Loucy (cell line): Measurements from ENCODE around the gene KHK.

ENCODE experiments used
- H2AFZ ChIP-seq: fragments of 200-600 bp; sonication (generic); 2 replicates; pipeline ENCODE4 v1.6.0; 2016; ENCODE audit warnings: antibody characterized with exemption, mild to moderate bottlenecking, low read length, moderate library complexity
- H3F3A ChIP-seq: fragments of 200-600 bp; 2 replicates; pipeline ENCODE4 v1.6.0; 2016; ENCODE audit warnings: antibody characterized with exemption, low read depth, mild to moderate bottlenecking
- H3K27me3 ChIP-seq: fragments of 200-600 bp; sonication (generic); 2 replicates; pipeline ENCODE4 v1.6.1; 2014; ENCODE audit warnings: low read length, mild to moderate bottlenecking; ENCODE audit not compliant: insufficient read depth, poor library complexity, severe bottlenecking
- H3K36me3 ChIP-seq: fragments of 200-600 bp; sonication (generic); 2 replicates; pipeline ENCODE4 v1.6.1; 2016; ENCODE audit warnings: low read length; ENCODE audit not compliant: insufficient read depth
- H3K4me1 ChIP-seq: fragments of 200-600 bp; sonication (generic); 2 replicates; pipeline ENCODE4 v1.5.1; 2014; ENCODE audit warnings: low read length, mild to moderate bottlenecking; ENCODE audit not compliant: insufficient read depth, poor library complexity, severe bottlenecking
- H3K4me2 ChIP-seq: fragments of 200-600 bp; sonication (generic); 2 replicates; pipeline ENCODE4 v1.6.0; 2014; ENCODE audit warnings: antibody characterized with exemption, low read length, low read depth, mild to moderate bottlenecking; ENCODE audit not compliant: poor library complexity, severe bottlenecking
- H3K4me3 ChIP-seq: fragments of 200-600 bp; sonication (generic); 2 replicates; pipeline ENCODE4 v1.5.1; 2014; ENCODE audit warnings: low read length, mild to moderate bottlenecking, mixed read lengths; ENCODE audit not compliant: poor library complexity, severe bottlenecking
- H3K79me2 ChIP-seq: fragments of 200-600 bp; sonication (generic); 2 replicates; pipeline ENCODE4 v1.6.1; 2014; ENCODE audit warnings: low read length; ENCODE audit not compliant: insufficient read depth
- H3K9ac ChIP-seq: fragments of 200-600 bp; sonication (generic); 2 replicates; pipeline ENCODE4 v1.6.0; 2014; ENCODE audit warnings: mild to moderate bottlenecking, low read depth, low read length, moderate library complexity; ENCODE audit not compliant: poor library complexity, severe bottlenecking
- H3K9me2 ChIP-seq: fragments of 200-600 bp; sonication (generic); replicated peaks from 2 replicates; pipeline ENCODE4 v1.6.1; 2016; ENCODE audit warnings: low read depth, low read length, mixed read lengths
- H3K9me3 ChIP-seq: fragments of 200-600 bp; sonication (generic); 2 replicates; pipeline ENCODE4 v1.6.1; 2014; ENCODE audit warnings: mild to moderate bottlenecking, antibody characterized with exemption, low read length, low read depth; ENCODE audit not compliant: insufficient read depth
- H4K20me1 ChIP-seq: fragments of 200-600 bp; sonication (generic); 2 replicates; pipeline ENCODE4 v1.6.0; 2014; ENCODE audit warnings: antibody characterized with exemption, low read length, mild to moderate bottlenecking; ENCODE audit not compliant: insufficient read depth, poor library complexity, severe bottlenecking
- EZH2phosphoT487 ChIP-seq: fragments of 200-600 bp; IDR thresholded peaks from 2 replicates; pipeline ENCODE4 v1.6.1; 2018; ENCODE audit warnings: antibody characterized with exemption, mild to moderate bottlenecking, moderate library complexity, borderline replicate concordance
- TF ChIP-seq, protein P1 (sequence below): fragments of 200-600 bp; sonication (generic); conservative IDR thresholded peaks from 2 replicates; pipeline ENCODE4 v1.5.1; 2014; ENCODE audit warnings: mild to moderate bottlenecking, antibody characterized with exemption, low read length

The KHK gene

GRCh38 chr2:27133195-27133875 is 46.8 kb downstream of the KHK start:
- peaks cover 10% of the 10 kb centered on the region for H4K20me1 ChIP-seq
- peaks cover 10% of the 10 kb centered on the region; the same call in 1 of the 2 replicates for H3K36me3 ChIP-seq
- no peaks in the 10 kb centered on the region for H3K9me3 ChIP-seq
- peak overlapping the region; percentile 90 for H3K9ac ChIP-seq
- H3K27me3 ChIP-seq: no peaks in the 10 kb centered on the region
- H3K4me3 ChIP-seq: peak overlapping the region; percentile 88
- H2AFZ ChIP-seq: no peak overlapping the region
- peaks cover 30% of the 10 kb centered on the region for H3K79me2 ChIP-seq
- peaks cover 22% of the 10 kb centered on the region for H3K4me1 ChIP-seq
- no peak for TF ChIP-seq EZH2phosphoT487
- TF ChIP-seq, protein P1, sequence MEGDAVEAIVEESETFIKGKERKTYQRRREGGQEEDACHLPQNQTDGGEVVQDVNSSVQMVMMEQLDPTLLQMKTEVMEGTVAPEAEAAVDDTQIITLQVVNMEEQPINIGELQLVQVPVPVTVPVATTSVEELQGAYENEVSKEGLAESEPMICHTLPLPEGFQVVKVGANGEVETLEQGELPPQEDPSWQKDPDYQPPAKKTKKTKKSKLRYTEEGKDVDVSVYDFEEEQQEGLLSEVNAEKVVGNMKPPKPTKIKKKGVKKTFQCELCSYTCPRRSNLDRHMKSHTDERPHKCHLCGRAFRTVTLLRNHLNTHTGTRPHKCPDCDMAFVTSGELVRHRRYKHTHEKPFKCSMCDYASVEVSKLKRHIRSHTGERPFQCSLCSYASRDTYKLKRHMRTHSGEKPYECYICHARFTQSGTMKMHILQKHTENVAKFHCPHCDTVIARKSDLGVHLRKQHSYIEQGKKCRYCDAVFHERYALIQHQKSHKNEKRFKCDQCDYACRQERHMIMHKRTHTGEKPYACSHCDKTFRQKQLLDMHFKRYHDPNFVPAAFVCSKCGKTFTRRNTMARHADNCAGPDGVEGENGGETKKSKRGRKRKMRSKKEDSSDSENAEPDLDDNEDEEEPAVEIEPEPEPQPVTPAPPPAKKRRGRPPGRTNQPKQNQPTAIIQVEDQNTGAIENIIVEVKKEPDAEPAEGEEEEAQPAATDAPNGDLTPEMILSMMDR: no peak
- no peaks in the 10 kb centered on the region for H3F3A ChIP-seq
- H3K9me2 ChIP-seq: no peaks in the 10 kb centered on the region
- H3K4me2 ChIP-seq: peak overlapping the region; percentile 75

DNA sequence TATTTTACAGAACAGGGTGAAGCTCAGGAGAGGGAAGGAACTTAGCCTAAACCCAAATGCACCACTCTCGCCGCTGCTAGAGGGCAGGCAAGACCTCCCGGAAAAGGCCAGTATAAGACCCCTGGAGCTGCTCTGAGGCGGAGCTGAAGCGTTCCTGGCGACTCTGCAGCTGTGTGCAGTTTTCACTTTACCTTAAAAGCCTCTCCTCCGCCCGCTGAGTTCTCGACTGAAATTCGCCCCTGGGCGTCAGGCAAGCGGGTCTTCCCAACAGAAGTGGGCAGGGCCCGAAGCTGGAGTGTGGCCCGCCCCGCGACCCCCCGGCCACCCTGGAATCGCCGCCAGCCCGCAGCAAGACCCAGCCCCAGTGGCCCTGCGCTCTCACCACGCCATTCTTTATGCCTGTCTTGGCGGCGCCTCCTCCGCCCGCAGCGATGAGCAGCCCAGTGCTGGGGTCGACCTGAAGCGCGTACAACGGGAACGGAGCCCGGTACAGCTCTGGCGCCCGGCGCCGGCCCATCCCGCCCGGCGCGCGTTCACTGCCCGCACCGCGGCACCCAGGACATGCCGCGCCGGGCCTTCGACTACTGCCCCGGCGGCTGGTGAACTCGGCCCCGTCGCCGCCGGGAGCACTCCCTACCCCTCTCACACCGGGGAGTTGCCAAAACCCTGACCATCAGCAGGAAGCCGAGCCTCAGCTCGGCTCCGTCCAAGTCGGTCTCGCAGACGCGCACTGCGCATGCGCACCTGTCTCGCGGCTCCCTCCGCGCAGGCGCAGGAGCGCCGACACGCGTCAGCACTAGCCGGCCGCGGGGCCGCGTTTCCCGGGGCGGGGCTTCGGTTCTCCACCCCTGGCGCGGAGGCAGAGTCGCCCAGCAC is 47.6 kb downstream of the KHK start, which contains the start of gene PREB:
Gene PREB, minus strand, starts transcription at position 732 of the 876 bp plus-strand sequence. Its CDS starts 215 bp downstream, at position 517.
- peaks cover 10% of the 10 kb centered on the region for H4K20me1 ChIP-seq
- peak within 1 kb of the TSS; percentile 98 for H2AFZ ChIP-seq
- peak within 1 kb of the TSS; percentile 88 for H3K4me3 ChIP-seq
- H3K9me3 ChIP-seq: no peaks in the 10 kb centered on the region
- peaks cover 22% of the 10 kb centered on the region for H3K4me1 ChIP-seq
- TF ChIP-seq, protein P1: peak; percentile 47
- TF ChIP-seq EZH2phosphoT487: no peak
- peaks cover 30% of the 10 kb centered on the region for H3K79me2 ChIP-seq
- peaks cover 4% of the 10 kb centered on the region for H3K27me3 ChIP-seq
- H3K36me3 ChIP-seq: peaks cover 10% of the 10 kb centered on the region; the same call in 1 of the 2 replicates
- peak within 1 kb of the TSS; percentile 90 for H3K9ac ChIP-seq
- no peaks in the 10 kb centered on the region for H3F3A ChIP-seq
- peak within 1 kb of the TSS; percentile 75 for H3K4me2 ChIP-seq
- H3K9me2 ChIP-seq: no peaks in the 10 kb centered on the region

DNA sequence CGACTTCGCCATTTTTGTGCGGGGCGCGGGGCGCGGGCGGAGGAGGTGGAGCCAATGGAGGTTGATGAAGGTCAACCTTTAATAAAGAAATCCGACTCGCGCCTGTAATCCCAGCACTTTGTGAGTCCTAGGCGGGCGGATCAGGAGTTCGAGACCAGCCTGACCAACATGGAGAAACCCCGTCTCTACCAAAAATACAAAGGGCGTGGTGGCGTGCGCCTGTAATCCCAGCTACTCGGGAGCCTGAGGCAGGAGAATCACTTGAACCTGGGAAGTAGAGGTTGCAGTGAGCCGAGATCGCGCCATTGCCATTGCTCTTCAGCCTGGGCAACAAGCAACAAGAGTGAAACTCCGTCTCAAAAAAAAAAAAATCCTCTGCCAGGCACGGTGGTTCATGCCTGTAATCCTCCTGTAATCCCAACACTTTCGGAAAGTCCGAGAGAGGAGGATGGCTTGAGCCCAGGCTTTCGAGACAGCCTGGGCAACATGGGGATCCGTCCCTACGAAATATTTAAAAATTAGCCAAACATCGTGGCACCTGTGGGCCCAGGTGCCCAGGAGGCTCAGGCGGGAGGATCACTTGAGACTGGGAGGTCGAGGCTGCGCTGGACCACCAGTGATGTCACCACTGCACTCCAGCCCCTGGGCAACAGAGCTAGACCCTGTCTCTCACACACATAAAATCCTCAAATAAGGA is 48.4 kb downstream of the KHK start:
- Histone ChIP-seq H3K4me3 (peak overlapping the region; percentile 88), H2AFZ (peak overlapping the region; percentile 98), H3K36me3 (peaks cover 10% of the 10 kb centered on the region; the same call in 1 of the 2 replicates), H3K27me3 (peaks cover 4% of the 10 kb centered on the region), H3K4me1 (peaks cover 22% of the 10 kb centered on the region), H3K9ac (peak overlapping the region; percentile 90), H3K79me2 (peaks cover 30% of the 10 kb centered on the region), H3K9me3 (no peaks in the 10 kb centered on the region), H3K9me2 (no peaks in the 10 kb centered on the region), H3F3A (no peaks in the 10 kb centered on the region), H4K20me1 (peaks cover 10% of the 10 kb centered on the region), H3K4me2 (peak overlapping the region; percentile 75)
- TF ChIP-seq, protein P1: no peak
- TF ChIP-seq EZH2phosphoT487: no peak
